AG04449 (cell line): ENCODE measurements around the gene NPHS1.

ENCODE experiments used
- CTCF ChIA-PET: fragments of 350-600 bp; formaldehyde crosslinking; extraction: SDS; loops from one replicate; lab custom pipeline; 2021; ENCODE audit warnings: antibody characterized with exemption; lab: Yijun Ruan, JAX
- POLR2A ChIA-PET: fragments of 400-600, 350-600 bp; formaldehyde crosslinking; extraction: SDS; loops from one replicate; lab custom pipeline; 2020; ENCODE audit warnings: antibody characterized with exemption, inconsistent platforms; lab: Yijun Ruan, JAX
- DNase-seq: peaks from one replicate; pipeline ENCODE4 v3.0.0-alpha.2; 2010; ENCODE audit warnings: low read depth, low spot score
- H3K4me3 ChIP-seq: 2 replicates; pipeline ENCODE4 v1.5.1; 2011; ENCODE audit warnings: low read depth, mild to moderate bottlenecking, control low read depth, low read length
- CTCF ChIP-seq: IDR thresholded peaks from one replicate; pipeline ENCODE4 v1.5.1; 2011; ENCODE audit warnings: mild to moderate bottlenecking, moderate library complexity, low read length, control low read depth, inconsistent platforms; ENCODE audit not compliant: insufficient read depth; ENCODE audit errors: missing control alignments

Gene NPHS1

GRCh38 chr19:35824150-35824549 lies 28.2 kb downstream of the NPHS1 start:
- H3K4me3 ChIP-seq: no peak overlapping the region
- no peak for DNase-seq
- CTCF ChIA-PET: no interaction called here
- POLR2A ChIA-PET: no interaction called here
- no peak for TF ChIP-seq CTCF

DNA sequence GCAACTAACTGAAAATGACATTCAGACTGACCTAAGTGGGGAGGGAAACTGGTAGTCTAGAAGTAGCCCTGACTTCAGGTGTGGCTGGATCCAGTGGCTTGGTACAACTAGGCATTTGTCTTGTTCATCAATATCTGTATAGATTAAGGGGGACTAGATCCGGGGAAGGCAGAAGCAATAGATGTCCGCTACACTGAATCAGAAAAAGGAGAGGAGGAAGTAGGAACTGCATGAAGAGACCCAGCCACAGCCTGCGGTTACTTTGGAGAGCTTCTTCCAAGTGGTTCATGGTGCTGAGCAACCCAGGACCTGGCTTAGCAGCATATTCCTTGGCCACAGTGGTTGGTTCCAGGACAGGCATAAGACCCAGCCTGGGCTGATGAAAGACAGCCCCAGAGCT lies 29.7 kb downstream of the NPHS1 start:
- CTCF ChIA-PET: no interaction called here
- POLR2A ChIA-PET: no interaction called here
- no peak for TF ChIP-seq CTCF
- no peak for DNase-seq
- no peak overlapping the region for H3K4me3 ChIP-seq

DNA sequence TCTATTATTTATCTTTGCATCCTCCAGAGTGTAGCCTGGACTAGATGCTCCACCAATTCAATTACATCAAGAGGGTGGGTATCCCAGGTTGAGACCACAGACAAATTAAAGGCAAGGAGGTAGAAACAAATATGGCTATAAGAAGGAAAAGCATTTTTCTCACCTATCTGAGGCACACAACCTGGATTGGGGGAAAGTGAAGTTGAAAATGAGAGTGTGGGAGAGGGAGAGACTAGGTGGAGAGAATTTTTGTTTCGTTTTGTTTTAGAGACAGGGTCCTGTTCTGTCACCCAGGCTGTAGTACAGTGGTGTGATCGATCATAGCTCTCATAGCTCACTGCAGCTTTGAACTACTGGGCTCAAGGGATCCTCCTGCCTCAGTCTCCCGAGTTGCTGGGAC lies 33.9 kb downstream of the NPHS1 start:
- no peak overlapping the region for H3K4me3 ChIP-seq
- POLR2A ChIA-PET: no interaction called here
- CTCF ChIA-PET: interaction anchor here (0.6 to 1.9 kb wide), 6 partner anchors 10 to 269 kb away, joined by 3 to 8 read pairs (median 4); no protein-coding TSS in a partner anchor
- no peak for DNase-seq
- no peak for TF ChIP-seq CTCF

- no peak for DNase-seq
- ChIA-PET POLR2A (no interaction called here), CTCF (no interaction called here)
- TF ChIP-seq CTCF: no peak
- H3K4me3 ChIP-seq: no peak overlapping the region
These were observed 35.5 kb downstream of the NPHS1 start for GRCh38 chr19:35816846-35817245.

DNA sequence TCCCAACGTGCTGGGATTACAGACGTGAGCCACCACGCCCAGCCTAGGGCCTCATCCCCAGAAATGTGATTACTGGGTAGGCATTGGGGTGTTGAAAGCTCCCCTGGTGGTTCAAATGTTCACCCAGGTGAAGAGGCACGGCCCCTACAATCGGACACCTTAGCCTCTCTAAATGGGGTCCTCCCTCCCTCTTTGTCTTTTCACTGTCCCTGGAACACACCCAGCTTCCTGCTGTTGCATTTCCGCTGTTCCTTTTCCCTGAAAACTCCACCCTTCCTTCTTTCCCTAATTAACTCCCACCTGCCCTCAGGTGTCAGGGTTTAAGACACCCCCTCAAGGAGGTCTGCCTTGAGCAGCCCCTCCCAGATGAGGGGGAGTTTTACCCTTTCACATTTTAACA lies 36.0 kb downstream of the NPHS1 start:
- POLR2A ChIA-PET: no interaction called here
- H3K4me3 ChIP-seq: no peak overlapping the region
- CTCF ChIA-PET: no interaction called here
- no peak for DNase-seq
- TF ChIP-seq CTCF: no peak

DNA sequence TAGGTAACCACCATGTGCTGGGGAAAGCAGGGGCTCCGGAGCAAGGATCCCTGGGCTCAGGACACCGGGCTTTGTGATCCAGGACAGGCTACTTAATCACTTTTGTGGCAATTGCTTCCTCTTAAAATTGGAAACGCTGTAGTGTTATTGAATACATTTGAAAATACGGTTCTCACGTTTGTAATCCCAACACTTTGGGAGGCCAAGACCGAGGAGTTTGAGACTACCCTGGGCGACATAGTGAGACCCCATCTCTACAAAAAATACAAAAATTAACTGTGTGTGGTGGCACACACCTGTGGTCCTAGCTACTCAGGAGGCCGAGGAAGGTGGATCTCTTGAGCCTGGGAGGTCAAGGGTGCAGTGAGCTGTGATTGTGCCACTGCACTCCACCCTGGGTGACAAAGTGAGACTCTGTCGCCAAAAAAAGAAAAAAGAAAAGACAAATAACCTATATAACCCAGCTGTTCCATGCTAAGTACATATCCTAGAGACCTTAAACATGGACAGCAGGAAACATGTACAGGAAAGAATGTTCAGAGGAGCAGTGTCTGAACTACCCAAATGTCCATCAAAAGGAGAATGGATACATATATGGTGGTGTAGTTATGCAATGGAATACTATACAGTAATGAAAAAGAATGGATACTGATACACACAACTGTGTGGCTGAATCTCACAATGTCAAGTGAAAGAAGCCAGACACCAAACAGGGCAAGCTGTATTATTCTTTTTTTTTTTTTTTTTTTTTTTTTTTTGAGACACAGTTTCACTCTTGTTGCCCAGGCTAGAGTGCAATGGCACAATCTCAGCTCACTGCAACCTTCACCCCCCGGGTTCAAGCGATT lies 39.0 kb downstream of the NPHS1 start:
- no peak overlapping the region for H3K4me3 ChIP-seq
- POLR2A ChIA-PET: no interaction called here
- TF ChIP-seq CTCF: no peak
- DNase-seq: no peak
- CTCF ChIA-PET: interaction anchor here (0.7 kb wide), 1 partner anchor 136 kb away, joined by 3 read pairs; no protein-coding TSS in a partner anchor
